SU-DHL-6 (cell line): ENCODE measurements around the gene TNFRSF12A.

Source experiments
- H2AFZ ChIP-seq: fragments of 200-600 bp; sonication (generic); 2 replicates; pipeline ENCODE4 v1.6.1; 2014; ENCODE audit warnings: low read depth, mild to moderate bottlenecking, moderate library complexity, mixed read lengths, antibody characterized with exemption, low read length; ENCODE audit not compliant: severe bottlenecking
- H3F3A ChIP-seq: fragments of 200-600 bp; shearing (Covaris generic); 2 replicates; pipeline ENCODE4 v1.6.0; 2016; ENCODE audit warnings: antibody characterized with exemption, mild to moderate bottlenecking; ENCODE audit not compliant: insufficient read depth
- H3K27ac ChIP-seq: fragments of 200-600 bp; sonication (generic); 2 replicates; pipeline ENCODE4 v1.5.1; 2016; ENCODE audit warnings: low read depth, mild to moderate bottlenecking, low read length, moderate library complexity, mixed read lengths
- H3K27me3 ChIP-seq: fragments of 200-600 bp; sonication (generic), shearing (Covaris generic); 2 replicates; pipeline ENCODE4 v1.6.0; 2014; ENCODE audit warnings: mild to moderate bottlenecking, low read length
- H3K36me3 ChIP-seq: fragments of 200-600 bp; sonication (generic); 2 replicates; pipeline ENCODE4 v1.6.1; 2014; ENCODE audit warnings: mild to moderate bottlenecking, low read length, mixed read lengths
- H3K4me2 ChIP-seq: fragments of 300-600, 200-600 bp; shearing (Covaris generic), sonication (generic); 2 replicates; pipeline ENCODE4 v1.6.0; 2014; ENCODE audit warnings: low read length, low read depth, mild to moderate bottlenecking; ENCODE audit not compliant: poor library complexity, severe bottlenecking
- H3K4me3 ChIP-seq: fragments of 200-600 bp; sonication (generic); 2 replicates; pipeline ENCODE4 v1.5.1; 2014; ENCODE audit warnings: antibody characterized with exemption, low read length, mild to moderate bottlenecking, mixed read lengths; ENCODE audit not compliant: insufficient read depth, poor library complexity, severe bottlenecking
- H3K79me2 ChIP-seq: fragments of 200-600 bp; sonication (generic); 2 replicates; pipeline ENCODE4 v1.6.1; 2014; ENCODE audit warnings: mild to moderate bottlenecking, low read length, moderate library complexity; ENCODE audit not compliant: insufficient read depth
- H3K9ac ChIP-seq: fragments of 200-600 bp; sonication (generic); 2 replicates; pipeline ENCODE4 v1.7.0; 2014; ENCODE audit warnings: mild to moderate bottlenecking, low read length
- H3K9me2 ChIP-seq: fragments of 200-600 bp; sonication (generic); replicated peaks from 2 replicates; pipeline ENCODE4 v1.6.1; 2014; ENCODE audit warnings: low read length; ENCODE audit not compliant: insufficient read depth
- H3K9me3 ChIP-seq: fragments of 200-600 bp; sonication (generic); 2 replicates; pipeline ENCODE4 v1.6.1; 2014; ENCODE audit warnings: low read length, mixed read lengths; ENCODE audit not compliant: insufficient read depth
- H4K20me1 ChIP-seq: fragments of 200-600 bp; sonication (generic); 2 replicates; pipeline ENCODE4 v1.6.1; 2014; ENCODE audit warnings: low read depth, mild to moderate bottlenecking, antibody characterized with exemption, low read length, moderate library complexity, mixed read lengths
- CTCF ChIP-seq: fragments of 200-600 bp; sonication (generic); IDR thresholded peaks from one replicate; pipeline ENCODE4 v1.5.1; 2017; ENCODE audit warnings: antibody characterized with exemption, mild to moderate bottlenecking, low read length, moderate library complexity; ENCODE audit not compliant: insufficient read depth, poor library complexity, severe bottlenecking
- EZH2phosphoT487 ChIP-seq: fragments of 200-600 bp; sonication (generic), shearing (Covaris generic); conservative IDR thresholded peaks from 2 replicates; pipeline ENCODE4 v1.6.1; 2018; ENCODE audit warnings: mild to moderate bottlenecking, antibody characterized with exemption, low read length, moderate library complexity, mixed read lengths

The TNFRSF12A gene

GRCh38 chr16:2982402-2982801, 37.8 kb upstream of the TNFRSF12A start:
- peaks cover 20% of the 10 kb centered on the region for H3K79me2 ChIP-seq
- H3K9ac ChIP-seq: peak overlapping the region; percentile 19; the same call in 1 of the 2 replicates
- H3K9me3 ChIP-seq: no peaks in the 10 kb centered on the region
- TF ChIP-seq CTCF: no peak
- TF ChIP-seq EZH2phosphoT487: no peak
- peak overlapping the region; percentile 84 for H3K27ac ChIP-seq
- H3K36me3 ChIP-seq: no peaks in the 10 kb centered on the region
- H3K27me3 ChIP-seq: no peaks in the 10 kb centered on the region
- no peak overlapping the region for H3K4me3 ChIP-seq
- H3F3A ChIP-seq: peaks cover 18% of the 10 kb centered on the region
- H2AFZ ChIP-seq: no peak overlapping the region
- H3K9me2 ChIP-seq: no peaks in the 10 kb centered on the region
- H4K20me1 ChIP-seq: no peaks in the 10 kb centered on the region
- H3K4me2 ChIP-seq: peak overlapping the region; percentile 15

GRCh38 chr16:2983706-2984136, 36.4 kb upstream of the TNFRSF12A start:
- H3K4me2 ChIP-seq: peak overlapping the region; percentile 67

GRCh38 chr16:2985462-2985861, 34.7 kb upstream of the TNFRSF12A start:
- H3K27me3 ChIP-seq: no peaks in the 10 kb centered on the region

More at GRCh38 chr16:2983706-2984136, 36.4 kb upstream of the TNFRSF12A start:
- H3K27me3 ChIP-seq: no peaks in the 10 kb centered on the region
- H3K4me3 ChIP-seq: peak overlapping the region; percentile 37
- H3K27ac ChIP-seq: peak overlapping the region; percentile 84
- H2AFZ ChIP-seq: peak overlapping the region; percentile 34
- no peaks in the 10 kb centered on the region for H3K9me3 ChIP-seq
- H3K9me2 ChIP-seq: no peaks in the 10 kb centered on the region
- H4K20me1 ChIP-seq: no peaks in the 10 kb centered on the region
- H3F3A ChIP-seq: peaks cover 18% of the 10 kb centered on the region
- TF ChIP-seq CTCF: peak; percentile 70
- no peak for TF ChIP-seq EZH2phosphoT487
- H3K79me2 ChIP-seq: peaks cover 13% of the 10 kb centered on the region
- peak overlapping the region; percentile 41 for H3K9ac ChIP-seq
- no peaks in the 10 kb centered on the region for H3K36me3 ChIP-seq

More at GRCh38 chr16:2985462-2985861, 34.7 kb upstream of the TNFRSF12A start:
- H3K9ac ChIP-seq: no peak overlapping the region
- no peaks in the 10 kb centered on the region for H3K36me3 ChIP-seq
- no peaks in the 10 kb centered on the region for H3K79me2 ChIP-seq
- H3F3A ChIP-seq: peaks cover 18% of the 10 kb centered on the region
- H2AFZ ChIP-seq: no peak overlapping the region
- H3K27ac ChIP-seq: no peak overlapping the region
- H4K20me1 ChIP-seq: no peaks in the 10 kb centered on the region
- no peaks in the 10 kb centered on the region for H3K9me3 ChIP-seq
- no peak overlapping the region for H3K4me3 ChIP-seq
- H3K4me2 ChIP-seq: no peak overlapping the region
- H3K9me2 ChIP-seq: no peaks in the 10 kb centered on the region
- TF ChIP-seq CTCF (no peak), EZH2phosphoT487 (no peak)
